Raji (cell line): ENCODE data around the gene OPRD1.

Experiments
- POLR2A ChIP-seq: IDR thresholded peaks from 2 replicates; pipeline ENCODE4 v1.6.1; 2011; ENCODE audit warnings: low read depth, low read length, control low read depth; ENCODE audit not compliant: insufficient read depth

The OPRD1 gene

GRCh38 chr1:28811766-28812668 lies at the start of gene OPRD1:
OPRD1 (plus strand) TSS chr1:28812170; CDS start chr1:28812384, 214 bp downstream.
- TF ChIP-seq POLR2A: no peak

GRCh38 chr1:28766532-28767183 lies 45.3 kb upstream of the OPRD1 start:
- no peak for TF ChIP-seq POLR2A

- no peak for TF ChIP-seq POLR2A
Measured at GRCh38 chr1:28770601-28771165, 41.3 kb upstream of the OPRD1 start.

- TF ChIP-seq POLR2A: no peak
Measured at GRCh38 chr1:28773105-28773504, 38.9 kb upstream of the OPRD1 start.

GRCh38 chr1:28775121-28775942 lies 36.6 kb upstream of the OPRD1 start:
- TF ChIP-seq POLR2A: no peak

GRCh38 chr1:28776341-28776740 lies 35.6 kb upstream of the OPRD1 start:
- no peak for TF ChIP-seq POLR2A

- TF ChIP-seq POLR2A: no peak
Measured at GRCh38 chr1:28778021-28778420, 33.9 kb upstream of the OPRD1 start.

GRCh38 chr1:28779751-28780408 lies 32.1 kb upstream of the OPRD1 start:
- TF ChIP-seq POLR2A: no peak

GRCh38 chr1:28781305-28781704 lies 30.7 kb upstream of the OPRD1 start:
- no peak for TF ChIP-seq POLR2A

GRCh38 chr1:28782011-28782410 lies 30.0 kb upstream of the OPRD1 start:
- TF ChIP-seq POLR2A: no peak

GRCh38 chr1:28783363-28783762 lies 28.6 kb upstream of the OPRD1 start:
- no peak for TF ChIP-seq POLR2A

GRCh38 chr1:28789412-28789811 lies 22.6 kb upstream of the OPRD1 start:
- no peak for TF ChIP-seq POLR2A

- no peak for TF ChIP-seq POLR2A
Measured at GRCh38 chr1:28789816-28790215, 22.2 kb upstream of the OPRD1 start.

GRCh38 chr1:28790377-28791035 lies 21.5 kb upstream of the OPRD1 start:
- no peak for TF ChIP-seq POLR2A
